Measurements from ENCODE around the gene MAD1L1. TPM values are rescaled to one million over a fixed set of nuclear protein-coding genes. Genes with fewer than 3 reads are reported as not detected.

MAD1L1 gene
- total RNA-seq, 1 experiment from 2014 or later = 63.0 TPM

- no peak for DNase-seq
- H3K36me3 ChIP-seq (replicated peaks; ENCODE audit: control insufficient read depth, insufficient read depth, low read length) = no peaks in the 10 kb centered on the region
- H3K27me3 ChIP-seq (ENCODE audit: control insufficient read depth, insufficient read depth, low read length) = no peaks in the 10 kb centered on the region
- H3K4me3 ChIP-seq (ENCODE audit: insufficient read depth, low read depth, low read length) = no peak overlapping the region
Observed at GRCh38 chr7:1916601-1916970, 316.2 kb downstream of the MAD1L1 start.

- H3K4me3 ChIP-seq (ENCODE audit: insufficient read depth, low read depth, low read length) = no peak overlapping the region
- no peaks in the 10 kb centered on the region for H3K36me3 ChIP-seq (replicated peaks; ENCODE audit: control insufficient read depth, insufficient read depth, low read length)
- no peaks in the 10 kb centered on the region for H3K27me3 ChIP-seq (ENCODE audit: control insufficient read depth, insufficient read depth, low read length)
- no peak for DNase-seq
Observed at GRCh38 chr7:1915956-1916600, 316.7 kb downstream of the MAD1L1 start.

- Histone ChIP-seq H3K36me3 (replicated peaks; ENCODE audit: control insufficient read depth, insufficient read depth, low read length) (no peaks in the 10 kb centered on the region), H3K27me3 (ENCODE audit: control insufficient read depth, insufficient read depth, low read length) (no peaks in the 10 kb centered on the region), H3K4me3 (ENCODE audit: insufficient read depth, low read depth, low read length) (no peak overlapping the region)
- no peak for DNase-seq
Observed at GRCh38 chr7:1915326-1915725, 317.4 kb downstream of the MAD1L1 start.

- no peak for DNase-seq
Observed at GRCh38 chr7:1914743-1915142, 318.0 kb downstream of the MAD1L1 start.

GRCh38 chr7:1914321-1914720, 318.4 kb downstream of the MAD1L1 start:
- Histone ChIP-seq H3K27me3 (ENCODE audit: control insufficient read depth, insufficient read depth, low read length) (no peaks in the 10 kb centered on the region), H3K4me3 (ENCODE audit: insufficient read depth, low read depth, low read length) (no peak overlapping the region), H3K36me3 (replicated peaks; ENCODE audit: control insufficient read depth, insufficient read depth, low read length) (no peaks in the 10 kb centered on the region)
- no peak for DNase-seq

More at GRCh38 chr7:1914743-1915142, 318.0 kb downstream of the MAD1L1 start:
- Histone ChIP-seq H3K36me3 (replicated peaks; ENCODE audit: control insufficient read depth, insufficient read depth, low read length) (no peaks in the 10 kb centered on the region), H3K4me3 (ENCODE audit: insufficient read depth, low read depth, low read length) (no peak overlapping the region), H3K27me3 (ENCODE audit: control insufficient read depth, insufficient read depth, low read length) (no peaks in the 10 kb centered on the region)

GRCh38 chr7:1913466-1914282, 319.1 kb downstream of the MAD1L1 start:
- H3K27me3 ChIP-seq (ENCODE audit: control insufficient read depth, insufficient read depth, low read length) = no peaks in the 10 kb centered on the region
- peak; percentile 71 for DNase-seq
- H3K36me3 ChIP-seq (replicated peaks; ENCODE audit: control insufficient read depth, insufficient read depth, low read length) = no peaks in the 10 kb centered on the region
- no peak overlapping the region for H3K4me3 ChIP-seq (ENCODE audit: insufficient read depth, low read depth, low read length)

- no peaks in the 10 kb centered on the region for H3K36me3 ChIP-seq (replicated peaks; ENCODE audit: control insufficient read depth, insufficient read depth, low read length)
- H3K4me3 ChIP-seq (ENCODE audit: insufficient read depth, low read depth, low read length) = no peak overlapping the region
- H3K27me3 ChIP-seq (ENCODE audit: control insufficient read depth, insufficient read depth, low read length) = no peaks in the 10 kb centered on the region
- DNase-seq = peak; percentile 82
Observed at GRCh38 chr7:1912593-1913465, 319.9 kb downstream of the MAD1L1 start.

- Histone ChIP-seq H3K36me3 (replicated peaks; ENCODE audit: control insufficient read depth, insufficient read depth, low read length) (no peaks in the 10 kb centered on the region), H3K4me3 (ENCODE audit: insufficient read depth, low read depth, low read length) (no peak overlapping the region), H3K27me3 (ENCODE audit: control insufficient read depth, insufficient read depth, low read length) (no peaks in the 10 kb centered on the region)
- DNase-seq = no peak
Observed at GRCh38 chr7:1911571-1911970, 321.2 kb downstream of the MAD1L1 start.

GRCh38 chr7:1910827-1911226, 321.9 kb downstream of the MAD1L1 start:
- DNase-seq = no peak
- Histone ChIP-seq H3K4me3 (ENCODE audit: insufficient read depth, low read depth, low read length) (no peak overlapping the region), H3K36me3 (replicated peaks; ENCODE audit: control insufficient read depth, insufficient read depth, low read length) (no peaks in the 10 kb centered on the region), H3K27me3 (ENCODE audit: control insufficient read depth, insufficient read depth, low read length) (no peaks in the 10 kb centered on the region)

GRCh38 chr7:1910081-1910685, 322.6 kb downstream of the MAD1L1 start:
- H3K4me3 ChIP-seq (ENCODE audit: insufficient read depth, low read depth, low read length) = no peak overlapping the region
- H3K36me3 ChIP-seq (replicated peaks; ENCODE audit: control insufficient read depth, insufficient read depth, low read length) = no peaks in the 10 kb centered on the region
- no peaks in the 10 kb centered on the region for H3K27me3 ChIP-seq (ENCODE audit: control insufficient read depth, insufficient read depth, low read length)
- no peak for DNase-seq

GRCh38 chr7:1909476-1909875, 323.3 kb downstream of the MAD1L1 start:
- H3K27me3 ChIP-seq (ENCODE audit: control insufficient read depth, insufficient read depth, low read length) = no peaks in the 10 kb centered on the region
- DNase-seq = peak; percentile 79
- H3K36me3 ChIP-seq (replicated peaks; ENCODE audit: control insufficient read depth, insufficient read depth, low read length) = no peaks in the 10 kb centered on the region
- H3K4me3 ChIP-seq (ENCODE audit: insufficient read depth, low read depth, low read length) = no peak overlapping the region

GRCh38 chr7:1908823-1909420, 323.8 kb downstream of the MAD1L1 start:
- no peak overlapping the region for H3K4me3 ChIP-seq (ENCODE audit: insufficient read depth, low read depth, low read length)
- H3K36me3 ChIP-seq (replicated peaks; ENCODE audit: control insufficient read depth, insufficient read depth, low read length) = no peaks in the 10 kb centered on the region
- no peaks in the 10 kb centered on the region for H3K27me3 ChIP-seq (ENCODE audit: control insufficient read depth, insufficient read depth, low read length)
- no peak for DNase-seq

GRCh38 chr7:1907751-1908365, 324.9 kb downstream of the MAD1L1 start:
- DNase-seq = no peak
- H3K36me3 ChIP-seq (replicated peaks; ENCODE audit: control insufficient read depth, insufficient read depth, low read length) = no peaks in the 10 kb centered on the region
- H3K27me3 ChIP-seq (ENCODE audit: control insufficient read depth, insufficient read depth, low read length) = no peaks in the 10 kb centered on the region
- no peak overlapping the region for H3K4me3 ChIP-seq (ENCODE audit: insufficient read depth, low read depth, low read length)

Measured in H7 (cell line).